Large intestine (tissue), 3 donors: ENCODE measurements around the gene PLTP. TPM values are rescaled to one million over a fixed set of nuclear protein-coding genes. Genes with fewer than 3 reads are reported as not detected.

Source experiments
- DNase-seq, 2 donors: peaks; one replicate each; pipeline versions ENCODE4 v3.0.0 to v3.0.0-alpha.2; 2013
- H3K27ac ChIP-seq: one replicate; pipeline ENCODE4 v1.5.1; 2013; ENCODE audit warnings: low read length
- H3K27me3 ChIP-seq: 2 replicates; pipeline ENCODE4 v1.6.1; 2013; ENCODE audit warnings: low read length; ENCODE audit not compliant: control insufficient read depth, insufficient read depth
- H3K36me3 ChIP-seq: 2 replicates; pipeline ENCODE4 v1.6.1; 2013; ENCODE audit warnings: low read length; ENCODE audit not compliant: control insufficient read depth, insufficient read depth
- H3K4me1 ChIP-seq: one replicate; pipeline ENCODE4 v1.6.1; 2013; ENCODE audit warnings: low read length; ENCODE audit not compliant: control insufficient read depth, insufficient read depth
- H3K4me3 ChIP-seq: one replicate; pipeline ENCODE4 v1.5.1; 2013; ENCODE audit warnings: low read length
- H3K9me3 ChIP-seq: one replicate; pipeline ENCODE4 v1.6.1; 2013; ENCODE audit warnings: mild to moderate bottlenecking, low read depth, low read length, moderate library complexity; ENCODE audit not compliant: control insufficient read depth
- WGBS: methylation state at CpG from one replicate; pipeline ENCODE4 v1.1.5; 2013; ENCODE audit warnings: low lambda C conversion rate; ENCODE audit not compliant: insufficient coverage; 5-methylcytosine and 5-hydroxymethylcytosine counted together
- polyA plus RNA-seq: library from polyadenylated mRNA; unstranded; fragments of 120-200 nt; gene quantifications from one replicate; pipeline ENCODE4 v1.2.1, GENCODE V29; 2013

PLTP gene
- polyA plus RNA-seq, 1 donor: 25.2 TPM

GRCh38 chr20:45920462-45921336 lies 8.7 kb upstream of the PLTP start:
- no peak for DNase-seq
- H3K9me3 ChIP-seq: no peaks in the 10 kb centered on the region
- WGBS: 92% methylated on average over 2 of the region's 9 CpGs
- H3K36me3 ChIP-seq: no peaks in the 10 kb centered on the region
- peak overlapping the region; percentile 52 for H3K27ac ChIP-seq
- H3K4me3 ChIP-seq: no peak overlapping the region
- H3K4me1 ChIP-seq: peaks cover 12% of the 10 kb centered on the region
- no peaks in the 10 kb centered on the region for H3K27me3 ChIP-seq

DNA sequence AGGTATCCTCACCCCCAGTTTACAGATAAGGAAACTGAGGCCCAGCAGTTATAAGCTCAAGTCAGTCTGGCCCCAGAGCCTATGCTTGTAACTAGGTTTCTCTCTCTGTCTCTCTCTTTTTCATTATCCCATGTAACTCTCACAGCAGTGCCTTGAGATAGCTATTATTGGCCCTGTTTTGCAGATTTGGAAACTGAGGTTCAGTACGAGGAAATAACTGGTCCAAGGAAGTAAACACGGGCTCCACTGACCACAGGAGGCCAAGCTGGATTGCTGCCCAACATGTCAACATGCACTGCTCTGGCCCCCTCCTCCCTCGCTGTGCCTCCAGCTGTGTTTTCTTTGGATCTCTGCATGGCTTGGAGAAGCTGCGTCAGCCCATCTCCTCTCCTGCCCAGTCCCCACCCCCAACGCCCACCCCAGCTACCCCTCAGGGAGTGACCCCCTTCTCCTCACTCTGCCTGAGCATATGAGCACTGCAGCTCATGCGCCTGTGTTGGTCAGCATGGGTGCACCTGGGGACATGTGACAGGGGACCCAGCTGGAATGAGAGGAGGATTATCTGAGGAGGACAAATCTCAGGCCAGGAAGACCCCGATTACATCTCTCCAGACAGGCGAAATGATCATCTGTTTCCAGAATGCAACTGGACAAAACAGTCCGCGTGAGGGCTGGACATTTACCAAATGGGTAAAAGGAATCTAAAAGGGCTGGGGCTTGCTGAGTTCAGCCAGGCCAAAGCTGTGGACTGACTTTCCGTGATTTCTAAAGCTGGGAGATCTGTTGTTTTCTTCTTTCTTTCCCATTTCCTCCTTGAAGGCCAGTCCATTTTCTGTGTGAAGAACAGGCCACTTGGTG lies 7.8 kb upstream of the PLTP start:
- Histone ChIP-seq H3K27ac (peak overlapping the region; percentile 52), H3K36me3 (no peaks in the 10 kb centered on the region), H3K9me3 (no peaks in the 10 kb centered on the region), H3K4me3 (no peak overlapping the region), H3K27me3 (no peaks in the 10 kb centered on the region), H3K4me1 (peaks cover 12% of the 10 kb centered on the region)
- no CpG with 5 or more reads among the region's 11 CpGs for WGBS
- peak in 1 of 2 donors; percentile 45 for DNase-seq

GRCh38 chr20:45918779-45919537 lies 7.0 kb upstream of the PLTP start:
- no peak for DNase-seq
- Histone ChIP-seq H3K36me3 (no peaks in the 10 kb centered on the region), H3K4me3 (no peak overlapping the region), H3K27me3 (no peaks in the 10 kb centered on the region), H3K4me1 (peaks cover 16% of the 10 kb centered on the region), H3K27ac (peak overlapping the region; percentile 63), H3K9me3 (no peaks in the 10 kb centered on the region)
- WGBS: no CpG with 5 or more reads among the region's 12 CpGs

DNA sequence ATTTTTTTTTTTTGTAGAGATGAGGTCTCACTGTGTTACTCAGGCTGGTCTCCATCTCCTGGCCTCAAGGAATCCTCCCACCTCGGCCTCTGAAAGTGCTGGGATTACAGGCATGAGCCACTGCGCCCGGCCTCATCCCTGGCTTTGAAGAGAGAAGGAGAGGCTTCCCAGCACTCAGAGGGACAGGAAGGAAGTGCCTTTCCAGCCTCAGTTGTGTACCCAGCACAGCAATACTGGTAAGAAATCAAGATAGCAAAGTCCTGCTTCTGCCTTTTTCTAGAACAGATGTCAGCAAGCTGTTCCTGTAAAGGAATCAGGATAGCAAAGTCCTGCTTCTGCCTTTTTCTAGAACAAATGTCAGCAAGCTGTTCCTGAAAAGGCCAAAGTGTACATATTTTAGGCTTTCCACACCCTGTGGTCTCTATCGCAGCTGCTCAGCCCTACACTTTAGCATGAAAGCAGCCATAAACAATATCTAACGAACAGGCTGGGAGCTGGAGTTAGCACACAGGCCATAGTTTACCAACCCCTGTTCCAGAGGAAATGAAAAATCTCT lies 6.3 kb upstream of the PLTP start:
- DNase-seq: peak; percentile 78 to 92
- no CpG with 5 or more reads among the region's 5 CpGs for WGBS
- peaks cover 16% of the 10 kb centered on the region for H3K4me1 ChIP-seq

DNA sequence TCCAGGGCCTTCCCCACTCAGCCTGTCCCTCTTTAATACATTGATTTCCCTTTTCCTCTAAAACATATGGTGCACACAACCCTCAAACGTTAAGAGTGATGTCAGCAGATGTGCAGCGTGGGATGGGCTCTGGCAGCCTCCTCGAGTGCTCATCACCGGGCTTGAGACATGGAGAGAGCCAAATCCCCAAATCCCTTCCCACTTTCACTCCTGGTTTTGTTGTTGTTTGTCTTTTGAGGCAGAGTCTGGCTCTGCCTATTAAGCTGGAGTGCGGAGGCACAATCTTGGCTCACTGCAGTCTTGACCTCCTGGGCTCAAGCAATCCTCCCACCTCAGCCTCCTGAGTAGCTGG lies 5.8 kb upstream of the PLTP start:
- no peak overlapping the region for H3K4me3 ChIP-seq
- H3K27me3 ChIP-seq: no peaks in the 10 kb centered on the region
- no peaks in the 10 kb centered on the region for H3K36me3 ChIP-seq
- DNase-seq: peak in 1 of 2 donors; percentile 37
- no CpG with 5 or more reads among the region's 5 CpGs for WGBS
- H3K4me1 ChIP-seq: peaks cover 16% of the 10 kb centered on the region
- peak overlapping the region; percentile 63 for H3K27ac ChIP-seq
- H3K9me3 ChIP-seq: no peaks in the 10 kb centered on the region

More for the DNA sequence above, 6.3 kb upstream of the PLTP start:
- no peaks in the 10 kb centered on the region for H3K27me3 ChIP-seq
- no peaks in the 10 kb centered on the region for H3K36me3 ChIP-seq
- no peaks in the 10 kb centered on the region for H3K9me3 ChIP-seq
- H3K4me3 ChIP-seq: no peak overlapping the region
- peak overlapping the region; percentile 63 for H3K27ac ChIP-seq

DNA sequence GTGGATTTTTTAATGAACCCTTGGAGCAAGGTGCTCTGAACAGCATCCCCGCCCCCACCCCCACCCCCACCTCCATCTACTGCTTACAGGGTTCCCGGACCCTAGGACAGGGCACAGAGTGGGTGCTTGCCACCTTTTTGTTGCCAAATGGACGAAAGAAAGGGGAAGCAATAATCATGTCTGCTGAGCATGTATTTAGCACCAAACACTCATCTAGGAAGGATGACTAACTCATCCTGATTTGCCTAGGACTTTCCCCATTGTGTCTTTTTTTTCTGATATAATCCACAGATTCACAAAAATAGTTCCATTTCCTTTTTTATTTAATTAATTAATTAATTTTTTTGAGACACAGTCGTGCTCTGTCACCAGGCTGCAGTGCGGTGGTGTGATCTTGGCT lies 1.2 kb upstream of the PLTP start:
- Histone ChIP-seq H3K4me3 (no peak overlapping the region), H3K27ac (no peak overlapping the region), H3K4me1 (peaks cover 26% of the 10 kb centered on the region), H3K9me3 (peaks cover 4% of the 10 kb centered on the region), H3K36me3 (no peaks in the 10 kb centered on the region), H3K27me3 (no peaks in the 10 kb centered on the region)
- WGBS: 75% methylated on average over 1 of the region's 5 CpGs
- no peak for DNase-seq

GRCh38 chr20:45912344-45912682 lies 358 bp upstream of the PLTP start:
- no peak for DNase-seq
- Histone ChIP-seq H3K27ac (no peak overlapping the region), H3K36me3 (peaks cover 5% of the 10 kb centered on the region), H3K4me3 (peak overlapping the region; percentile 51), H3K9me3 (peaks cover 4% of the 10 kb centered on the region), H3K27me3 (no peaks in the 10 kb centered on the region), H3K4me1 (peaks cover 21% of the 10 kb centered on the region)
- no CpG with 5 or more reads among the region's 4 CpGs for WGBS

- peaks cover 4% of the 10 kb centered on the region for H3K9me3 ChIP-seq
- peaks cover 21% of the 10 kb centered on the region for H3K4me1 ChIP-seq
- H3K36me3 ChIP-seq: peaks cover 9% of the 10 kb centered on the region
- H3K4me3 ChIP-seq: peak overlapping the region; percentile 51
- H3K27ac ChIP-seq: peak overlapping the region; percentile 43
- DNase-seq: peak; percentile 97 to 99
- 12% methylated on average over 6 of the region's 43 CpGs for WGBS
- no peaks in the 10 kb centered on the region for H3K27me3 ChIP-seq
These were observed 1.1 kb downstream of the PLTP start for GRCh38 chr20:45910670-45911485.

- peaks cover 21% of the 10 kb centered on the region for H3K4me1 ChIP-seq
These were observed 1.9 kb downstream of the PLTP start for GRCh38 chr20:45909817-45910669.

More at GRCh38 chr20:45909817-45910669, 1.9 kb downstream of the PLTP start:
- no peaks in the 10 kb centered on the region for H3K27me3 ChIP-seq
- H3K27ac ChIP-seq: peak overlapping the region; percentile 12
- H3K4me3 ChIP-seq: no peak overlapping the region
- DNase-seq: no peak
- peaks cover 9% of the 10 kb centered on the region for H3K36me3 ChIP-seq
- peaks cover 4% of the 10 kb centered on the region for H3K9me3 ChIP-seq
- WGBS: no CpG with 5 or more reads among the region's 22 CpGs
